GM13976 (cell line): ENCODE data around the gene POR.
"Not testable (repeated sequence)": the region's sequence is repeated elsewhere in the genome, so short reads cannot be mapped to it uniquely, and the experiment has no call there.

Experiments used
- DNase-seq: peaks from one replicate; pipeline ENCODE4 v3.0.0; 2012; ENCODE audit warnings: low spot score
- CTCF ChIP-seq: IDR thresholded peaks from 2 replicates; pipeline ENCODE4 v1.5.1; 2012; ENCODE audit warnings: borderline replicate concordance, mild to moderate bottlenecking; ENCODE audit not compliant: insufficient read depth; ENCODE audit errors: extremely low read depth, missing control alignments, control extremely low read depth
- in situ Hi-C: fragments of 300-500 bp; cut with MboI; formaldehyde crosslinking; loops from one replicate; pipeline ENCODE4 v1.12.0; 2022; ENCODE audit warnings: low sequenced_read_pairs, mixed read lengths, inconsistent platforms; ENCODE audit not compliant: unreplicated experiment

The POR gene

GRCh38 chr7:75878769-75879611, 36.0 kb upstream of the POR start, which contains the start of gene RHBDD2:
Gene RHBDD2 (plus strand): TSS chr7:75879034. CDS start chr7:75879083, 49 bp downstream.
- TF ChIP-seq CTCF: peak; percentile 34
- in situ Hi-C loops: loop anchor here (10.0 kb wide), 1 partner anchor 136 kb away; no protein-coding TSS in a partner anchor
- peak; percentile 100 for DNase-seq

- no peak for TF ChIP-seq CTCF
- no peak for DNase-seq
- in situ Hi-C loops: loop anchor here (10.0 kb wide), 1 partner anchor 135 kb away; no protein-coding TSS in a partner anchor
Measured at GRCh38 chr7:75879771-75880184, 35.2 kb upstream of the POR start.

GRCh38 chr7:75880242-75880641, 34.7 kb upstream of the POR start:
- no peak for TF ChIP-seq CTCF
- no peak for DNase-seq
- in situ Hi-C loops: no loop called here

- TF ChIP-seq CTCF: no peak
- in situ Hi-C loops: no loop called here
Measured at GRCh38 chr7:75881436-75882095, 33.4 kb upstream of the POR start.

GRCh38 chr7:75883265-75883824, 31.6 kb upstream of the POR start:
- DNase-seq, in situ Hi-C loops: not testable (repeated sequence)

More at GRCh38 chr7:75881436-75882095, 33.4 kb upstream of the POR start:
- DNase-seq: no peak

- no peak for TF ChIP-seq CTCF
- DNase-seq: no peak
- in situ Hi-C loops: no loop called here
Measured at GRCh38 chr7:75884476-75884875, 30.5 kb upstream of the POR start.
